ENCODE data around the gene KCNF1.
"Not testable (repeated sequence)": the region's sequence is repeated elsewhere in the genome, so short reads cannot be mapped to it uniquely, and the experiment has no call there.

Gene KCNF1

DNA sequence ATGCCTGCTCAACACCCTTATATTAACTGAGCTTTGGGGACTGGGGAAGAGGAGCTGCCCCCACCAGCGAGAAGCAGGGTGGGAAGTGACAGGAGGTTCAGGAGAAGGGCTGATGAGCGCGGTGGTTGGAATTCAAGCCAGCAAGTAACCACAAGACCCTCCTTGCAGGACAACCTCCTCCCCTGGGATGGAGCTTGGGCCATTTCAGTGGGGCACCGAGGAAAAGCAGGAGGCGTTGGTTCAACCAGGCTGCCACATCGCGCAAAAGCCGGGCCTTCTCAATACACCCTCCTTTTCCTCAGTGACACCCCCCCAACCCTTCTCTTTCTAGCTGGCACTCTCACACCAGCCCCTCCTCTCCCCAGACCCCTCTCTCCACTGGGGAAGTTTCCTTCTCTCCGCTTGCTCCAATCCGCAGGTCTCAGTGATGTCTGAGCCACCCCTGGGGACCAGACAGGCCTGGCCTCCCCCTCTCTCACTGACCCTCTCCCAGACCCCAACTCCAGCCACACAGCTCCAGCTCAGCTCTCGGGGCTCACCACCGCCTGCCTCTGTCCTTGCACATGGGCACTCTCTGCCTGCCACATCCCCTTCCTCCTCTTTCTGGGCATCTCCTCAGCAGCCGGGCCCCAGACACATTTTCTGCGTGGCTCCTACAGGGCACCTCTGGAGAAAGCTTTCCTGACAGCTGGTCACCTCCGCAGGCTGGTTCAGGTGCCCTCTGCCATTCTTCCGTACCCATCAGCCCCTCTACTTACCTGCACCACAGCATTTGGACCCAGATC, 44.5 kb downstream of the KCNF1 start:
- TF ChIP-seq, protein P1, sequence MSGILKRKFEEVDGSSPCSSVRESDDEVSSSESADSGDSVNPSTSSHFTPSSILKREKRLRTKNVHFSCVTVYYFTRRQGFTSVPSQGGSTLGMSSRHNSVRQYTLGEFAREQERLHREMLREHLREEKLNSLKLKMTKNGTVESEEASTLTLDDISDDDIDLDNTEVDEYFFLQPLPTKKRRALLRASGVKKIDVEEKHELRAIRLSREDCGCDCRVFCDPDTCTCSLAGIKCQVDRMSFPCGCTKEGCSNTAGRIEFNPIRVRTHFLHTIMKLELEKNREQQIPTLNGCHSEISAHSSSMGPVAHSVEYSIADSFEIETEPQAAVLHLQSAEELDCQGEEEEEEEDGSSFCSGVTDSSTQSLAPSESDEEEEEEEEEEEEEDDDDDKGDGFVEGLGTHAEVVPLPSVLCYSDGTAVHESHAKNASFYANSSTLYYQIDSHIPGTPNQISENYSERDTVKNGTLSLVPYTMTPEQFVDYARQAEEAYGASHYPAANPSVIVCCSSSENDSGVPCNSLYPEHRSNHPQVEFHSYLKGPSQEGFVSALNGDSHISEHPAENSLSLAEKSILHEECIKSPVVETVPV (CRISPR knock-in tag; IDR thresholded peaks at IDR 0.05), result no peak
- TF ChIP-seq ZNF8 (CRISPR knock-in tag; IDR thresholded peaks at IDR 0.05) (no peak), TOX (CRISPR knock-in tag; IDR thresholded peaks at IDR 0.05; ENCODE audit: borderline replicate concordance) (no peak), ESRRG (CRISPR knock-in tag; IDR thresholded peaks at IDR 0.05) (no peak), PPARA (CRISPR knock-in tag; IDR thresholded peaks at IDR 0.05; ENCODE audit: borderline replicate concordance) (no peak), TCF4 (CRISPR knock-in tag; IDR thresholded peaks at IDR 0.05; ENCODE audit: borderline replicate concordance) (no peak)
- TF ChIP-seq, protein P2, sequence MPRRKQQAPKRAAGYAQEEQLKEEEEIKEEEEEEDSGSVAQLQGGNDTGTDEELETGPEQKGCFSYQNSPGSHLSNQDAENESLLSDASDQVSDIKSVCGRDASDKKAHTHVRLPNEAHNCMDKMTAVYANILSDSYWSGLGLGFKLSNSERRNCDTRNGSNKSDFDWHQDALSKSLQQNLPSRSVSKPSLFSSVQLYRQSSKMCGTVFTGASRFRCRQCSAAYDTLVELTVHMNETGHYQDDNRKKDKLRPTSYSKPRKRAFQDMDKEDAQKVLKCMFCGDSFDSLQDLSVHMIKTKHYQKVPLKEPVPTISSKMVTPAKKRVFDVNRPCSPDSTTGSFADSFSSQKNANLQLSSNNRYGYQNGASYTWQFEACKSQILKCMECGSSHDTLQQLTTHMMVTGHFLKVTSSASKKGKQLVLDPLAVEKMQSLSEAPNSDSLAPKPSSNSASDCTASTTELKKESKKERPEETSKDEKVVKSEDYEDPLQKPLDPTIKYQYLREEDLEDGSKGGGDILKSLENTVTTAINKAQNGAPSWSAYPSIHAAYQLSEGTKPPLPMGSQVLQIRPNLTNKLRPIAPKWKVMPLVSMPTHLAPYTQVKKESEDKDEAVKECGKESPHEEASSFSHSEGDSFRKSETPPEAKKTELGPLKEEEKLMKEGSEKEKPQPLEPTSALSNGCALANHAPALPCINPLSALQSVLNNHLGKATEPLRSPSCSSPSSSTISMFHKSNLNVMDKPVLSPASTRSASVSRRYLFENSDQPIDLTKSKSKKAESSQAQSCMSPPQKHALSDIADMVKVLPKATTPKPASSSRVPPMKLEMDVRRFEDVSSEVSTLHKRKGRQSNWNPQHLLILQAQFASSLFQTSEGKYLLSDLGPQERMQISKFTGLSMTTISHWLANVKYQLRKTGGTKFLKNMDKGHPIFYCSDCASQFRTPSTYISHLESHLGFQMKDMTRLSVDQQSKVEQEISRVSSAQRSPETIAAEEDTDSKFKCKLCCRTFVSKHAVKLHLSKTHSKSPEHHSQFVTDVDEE (CRISPR knock-in tag; IDR thresholded peaks at IDR 0.05), result no peak
- no peak for ATAC-seq

DNA sequence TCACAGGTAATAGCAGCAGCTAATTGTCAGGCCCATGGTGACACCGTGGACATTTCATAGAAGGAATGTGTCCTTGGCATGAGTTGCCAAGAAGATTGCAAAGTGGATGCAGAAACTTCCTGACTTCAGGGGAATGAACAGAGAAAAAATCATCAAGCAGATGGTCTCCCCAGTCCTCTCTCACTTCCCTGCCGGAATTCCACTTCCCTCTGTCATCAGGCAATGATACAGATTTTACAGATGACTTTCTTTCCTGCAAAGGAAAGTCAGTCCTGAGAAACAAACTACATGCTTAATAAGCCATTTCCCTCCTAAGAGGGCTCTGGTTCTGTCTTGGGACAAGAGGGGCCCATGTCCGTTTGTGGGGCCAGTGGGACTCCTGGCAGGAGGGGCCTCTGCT, 45.7 kb downstream of the KCNF1 start:
- no peak for ATAC-seq
- TF ChIP-seq CSDC2 (CRISPR knock-in tag; IDR thresholded peaks at IDR 0.05), result no peak
- TF ChIP-seq, protein P3, sequence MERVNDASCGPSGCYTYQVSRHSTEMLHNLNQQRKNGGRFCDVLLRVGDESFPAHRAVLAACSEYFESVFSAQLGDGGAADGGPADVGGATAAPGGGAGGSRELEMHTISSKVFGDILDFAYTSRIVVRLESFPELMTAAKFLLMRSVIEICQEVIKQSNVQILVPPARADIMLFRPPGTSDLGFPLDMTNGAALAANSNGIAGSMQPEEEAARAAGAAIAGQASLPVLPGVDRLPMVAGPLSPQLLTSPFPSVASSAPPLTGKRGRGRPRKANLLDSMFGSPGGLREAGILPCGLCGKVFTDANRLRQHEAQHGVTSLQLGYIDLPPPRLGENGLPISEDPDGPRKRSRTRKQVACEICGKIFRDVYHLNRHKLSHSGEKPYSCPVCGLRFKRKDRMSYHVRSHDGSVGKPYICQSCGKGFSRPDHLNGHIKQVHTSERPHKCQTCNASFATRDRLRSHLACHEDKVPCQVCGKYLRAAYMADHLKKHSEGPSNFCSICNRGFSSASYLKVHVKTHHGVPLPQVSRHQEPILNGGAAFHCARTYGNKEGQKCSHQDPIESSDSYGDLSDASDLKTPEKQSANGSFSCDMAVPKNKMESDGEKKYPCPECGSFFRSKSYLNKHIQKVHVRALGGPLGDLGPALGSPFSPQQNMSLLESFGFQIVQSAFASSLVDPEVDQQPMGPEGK (CRISPR knock-in tag; IDR thresholded peaks at IDR 0.05; ENCODE audit: borderline replicate concordance), result no peak
- no peak for TF ChIP-seq ZC3H10 (CRISPR knock-in tag; IDR thresholded peaks at IDR 0.05)
- TF ChIP-seq, protein P4, sequence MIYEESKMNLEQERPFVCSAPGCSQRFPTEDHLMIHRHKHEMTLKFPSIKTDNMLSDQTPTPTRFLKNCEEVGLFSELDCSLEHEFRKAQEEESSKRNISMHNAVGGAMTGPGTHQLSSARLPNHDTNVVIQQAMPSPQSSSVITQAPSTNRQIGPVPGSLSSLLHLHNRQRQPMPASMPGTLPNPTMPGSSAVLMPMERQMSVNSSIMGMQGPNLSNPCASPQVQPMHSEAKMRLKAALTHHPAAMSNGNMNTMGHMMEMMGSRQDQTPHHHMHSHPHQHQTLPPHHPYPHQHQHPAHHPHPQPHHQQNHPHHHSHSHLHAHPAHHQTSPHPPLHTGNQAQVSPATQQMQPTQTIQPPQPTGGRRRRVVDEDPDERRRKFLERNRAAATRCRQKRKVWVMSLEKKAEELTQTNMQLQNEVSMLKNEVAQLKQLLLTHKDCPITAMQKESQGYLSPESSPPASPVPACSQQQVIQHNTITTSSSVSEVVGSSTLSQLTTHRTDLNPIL (CRISPR knock-in tag; IDR thresholded peaks at IDR 0.05; ENCODE audit: low read depth), result no peak
- no peak for TF ChIP-seq OSR1 (CRISPR knock-in tag; IDR thresholded peaks at IDR 0.05)

DNA sequence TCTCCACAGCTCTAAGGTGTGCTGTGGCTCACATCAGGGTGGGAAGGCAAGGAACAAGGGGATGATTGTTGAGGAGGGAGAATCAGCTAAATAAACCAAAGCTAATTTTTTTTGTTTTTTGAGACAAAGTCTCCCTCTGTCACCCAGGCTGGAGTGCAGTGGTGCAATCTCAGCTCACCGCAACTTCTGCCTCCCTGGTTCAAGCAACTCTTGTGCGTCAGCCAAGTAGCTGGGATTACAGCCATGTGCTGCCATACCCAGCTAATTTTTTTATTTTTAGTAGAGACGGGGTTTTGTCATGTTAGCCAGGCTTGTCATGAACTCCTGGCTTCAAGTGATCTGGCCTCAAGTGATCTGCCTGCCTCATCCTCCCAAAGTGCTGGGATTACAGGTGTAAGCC, 46.7 kb downstream of the KCNF1 start:
- ATAC-seq, result not testable (repeated sequence)

DNA sequence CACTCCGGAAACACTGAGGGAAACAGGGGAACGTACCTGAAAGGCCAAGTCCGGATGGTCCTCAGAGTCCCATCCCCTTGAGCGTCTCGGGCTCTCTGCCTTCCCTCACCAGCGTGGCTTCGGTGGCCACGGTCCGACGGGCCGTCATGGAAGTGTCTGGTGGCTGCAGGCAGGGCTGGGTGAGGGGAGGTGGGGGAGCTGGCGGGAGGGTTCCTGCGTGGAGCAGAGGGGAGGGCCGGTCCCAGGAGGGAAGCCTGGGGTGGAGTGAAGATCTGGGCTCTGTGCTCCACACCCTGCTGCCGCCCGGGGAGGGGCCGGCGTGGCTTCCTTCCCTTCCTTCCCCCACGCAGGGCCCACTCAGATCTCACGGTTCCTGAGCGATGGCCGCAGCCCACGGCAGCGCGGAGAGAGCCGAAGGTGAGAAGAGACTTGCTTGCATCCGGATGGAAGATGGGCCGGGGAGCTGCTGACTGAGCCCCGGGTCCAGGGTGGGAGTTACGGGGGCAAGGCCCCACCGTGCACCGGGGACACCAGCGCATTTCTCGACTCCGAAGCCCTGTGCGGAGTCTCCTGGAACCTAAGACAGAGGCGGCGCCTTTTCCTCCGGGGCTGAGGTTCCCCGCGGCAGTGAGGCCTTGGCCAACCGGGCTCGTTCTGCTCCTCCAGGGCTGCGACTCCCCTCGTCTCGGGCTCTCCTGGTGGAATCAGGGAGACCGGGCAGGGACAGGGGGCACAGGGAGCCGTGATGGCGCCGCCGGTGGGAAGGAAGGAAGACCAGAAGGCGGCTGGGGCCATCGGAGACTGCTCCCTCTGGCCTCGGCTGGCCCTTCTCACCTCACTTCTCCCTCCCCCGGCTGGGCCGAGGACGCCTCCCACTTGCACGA, 49.1 kb downstream of the KCNF1 start:
- TF ChIP-seq, protein P3 (CRISPR knock-in tag; IDR thresholded peaks at IDR 0.05; ENCODE audit: borderline replicate concordance), result no peak
- no peak for TF ChIP-seq TOX (CRISPR knock-in tag; IDR thresholded peaks at IDR 0.05; ENCODE audit: borderline replicate concordance)
- no peak for ATAC-seq

DNA sequence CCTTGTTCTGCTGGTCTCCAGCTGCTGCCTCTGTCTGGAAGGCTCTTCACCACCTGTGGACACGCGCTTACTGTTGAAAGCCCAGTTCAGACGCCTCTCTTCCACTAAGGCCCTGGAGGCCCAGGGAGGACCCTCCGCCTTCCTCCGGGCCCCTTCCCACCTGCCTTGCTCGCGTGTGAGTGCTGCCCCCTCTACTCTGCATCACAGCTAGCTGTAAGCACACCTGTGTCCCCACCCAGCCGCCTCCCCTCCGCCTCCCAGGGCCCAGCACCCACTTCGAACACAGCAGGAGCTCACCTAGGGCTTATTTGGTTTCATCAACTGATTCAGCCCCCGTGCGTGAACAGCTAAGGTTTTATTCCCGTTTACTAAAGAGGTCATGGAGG, 49.7 kb downstream of the KCNF1 start:
- ATAC-seq, result no peak
- TF ChIP-seq SNAI2 (CRISPR knock-in tag; IDR thresholded peaks at IDR 0.05), result no peak
- no peak for TF ChIP-seq ZFP30 (CRISPR knock-in tag; IDR thresholded peaks at IDR 0.05)
- TF ChIP-seq RARB (CRISPR knock-in tag; IDR thresholded peaks at IDR 0.05), result no peak
- TF ChIP-seq, protein P2 (CRISPR knock-in tag; IDR thresholded peaks at IDR 0.05), result no peak
- TF ChIP-seq CSDC2 (CRISPR knock-in tag; IDR thresholded peaks at IDR 0.05), result no peak
- no peak for TF ChIP-seq ARNTL (CRISPR knock-in tag; IDR thresholded peaks at IDR 0.05; ENCODE audit: borderline replicate concordance, low read depth)
- TF ChIP-seq TOX (CRISPR knock-in tag; IDR thresholded peaks at IDR 0.05; ENCODE audit: borderline replicate concordance), result no peak
- TF ChIP-seq ZNF8 (CRISPR knock-in tag; IDR thresholded peaks at IDR 0.05), result no peak
- no peak for TF ChIP-seq ZFP3 (CRISPR knock-in tag; IDR thresholded peaks at IDR 0.05)
- TF ChIP-seq, protein P3 (CRISPR knock-in tag; IDR thresholded peaks at IDR 0.05; ENCODE audit: borderline replicate concordance), result no peak

Measured in SK-N-SH treated with all-trans-retinoic acid at 6 μM for 48 hours (cell line).